HG03060 (cell line): ENCODE data around the gene ITGA5.
"Not testable (repeated sequence)": the region's sequence is repeated elsewhere in the genome, so short reads cannot be mapped to it uniquely, and the experiment has no call there.

Source experiments
- ATAC-seq: cut with Tn5 transposase; IDR thresholded peaks from one replicate; pipeline ENCODE4 v1.9.1; 2021; ENCODE audit warnings: low read depth, moderate number of reproducible peaks; ENCODE audit not compliant: unreplicated experiment

ITGA5 gene

GRCh38 chr12:54357506-54358190 is 61.4 kb downstream of the ITGA5 start:
- no peak for ATAC-seq

GRCh38 chr12:54356951-54357356 is 62.1 kb downstream of the ITGA5 start:
- ATAC-seq, result no peak

GRCh38 chr12:54356228-54356627 is 62.8 kb downstream of the ITGA5 start:
- no peak for ATAC-seq

GRCh38 chr12:54355104-54355815 is 63.8 kb downstream of the ITGA5 start:
- ATAC-seq, result no peak

GRCh38 chr12:54354271-54354670 is 64.8 kb downstream of the ITGA5 start:
- ATAC-seq, result not testable (repeated sequence)

GRCh38 chr12:54352891-54353874 is 65.9 kb downstream of the ITGA5 start:
- ATAC-seq, result no peak

GRCh38 chr12:54352022-54352531 is 67.0 kb downstream of the ITGA5 start:
- no peak for ATAC-seq

- ATAC-seq, result no peak
Observed at GRCh38 chr12:54351341-54351740, 67.7 kb downstream of the ITGA5 start.

GRCh38 chr12:54350743-54351142 is 68.3 kb downstream of the ITGA5 start:
- no peak for ATAC-seq

- no peak for ATAC-seq
Observed at GRCh38 chr12:54349679-54350078, 69.4 kb downstream of the ITGA5 start.

GRCh38 chr12:54349036-54349435 is 70.0 kb downstream of the ITGA5 start:
- no peak for ATAC-seq
